Pancreas (tissue), 10 donors: ENCODE data around the gene SORCS2. TPM values are rescaled to one million over a fixed set of nuclear protein-coding genes. Genes with fewer than 3 reads are reported as not detected.

Experiments
- ATAC-seq, 4 donors: fragments of 200-7000 bp; cut with Tn5 transposase; one replicate each; pipeline versions ENCODE4 v1.8.0 to v1.9.1; 2020; ENCODE audit warnings: mild to moderate bottlenecking in 4 of 4, moderate library complexity in 4 of 4
- DNase-seq, 6 donors: peaks; one replicate each; pipeline ENCODE4 v3.0.0-alpha.2; 2020
- FAIRE-seq: peaks from 2 replicates; lab custom pipeline; 2012; peaks lifted over from hg19 to GRCh38; lab: Jason Lieb, UNC
- H3K27ac ChIP-seq, 4 donors: fragments of 200-600 bp; sonication (generic); 1 replicate in 3 of 4; 2 replicates in 1 of 4; pipeline versions ENCODE4 v1.5.0 to v1.8.0; 2020
- H3K27me3 ChIP-seq, 4 donors: fragments of 200-600 bp; one replicate each; pipeline ENCODE4 v1.8.0; 2021
- H3K36me3 ChIP-seq, 3 donors: fragments of 200-600 bp; sonication (generic) in 1 of 3; one replicate each; pipeline versions ENCODE4 v1.5.0 to v1.8.0; 2020 to 2021
- H3K4me1 ChIP-seq, 3 donors: fragments of 200-600 bp; one replicate each; pipeline ENCODE4 v1.8.0; 2021
- H3K4me3 ChIP-seq, 4 donors: fragments of 200-600 bp; sonication (generic) in 2 of 4; one replicate each; pipeline versions ENCODE4 v1.5.0 to v1.8.0; 2020 to 2021
- H3K9me3 ChIP-seq, 4 donors: fragments of 200-600 bp; one replicate each; pipeline ENCODE4 v1.8.0; 2021
- CTCF ChIP-seq, 4 donors: fragments of 200-600 bp; sonication (generic) in 3 of 4; IDR thresholded peaks; one replicate each; pipeline versions ENCODE4 v1.5.0 to v1.8.0; 2021; ENCODE audit warnings: antibody characterized with exemption in 4 of 4
- WGBS, 2 donors: extraction: QIAGEN DNeasy Blood & Tissue Kit; methylation state at CpG; one replicate each; pipeline ENCODE4 v1.1.7; 2013; 5-methylcytosine and 5-hydroxymethylcytosine counted together
- intact Hi-C, 3 donors: fragments of 100-400 bp; cut with DNase I; formaldehyde crosslinking; loops; one replicate each; pipeline versions ENCODE4 v1.11.1 to v1.14.2; 2022
- polyA plus RNA-seq, 2 donors: library from polyadenylated mRNA; stranded (reverse); fragments of 200-250 nt; gene quantifications; one replicate each; pipeline ENCODE4 v1.2.3, GENCODE V29; 2013
- total RNA-seq, 6 donors: library from RNA; stranded (reverse); fragmentation: NEBNext Ultra II Directional in 4 of 6; extraction: Animal tissue kit (Norgen Biotek cat#: 25700) in 4 of 6; gene quantifications; one replicate each; pipeline versions ENCODE4 v1.2.1 to v1.2.4, GENCODE V29; 2021 to 2023
- donor health status: healthy with polysubstance abuse.
- donor health status: DM: no; HTN: no; CAD: no; lungs with moderate emphysema.
- donor health status: DM: no; HTN: no; CAD: no.
- donor health status: control.
- donor health status: control.
- donor health status: Bipolar disorder and iron deficiency.
- donor health status: DM: yes; HTN: yes; CAD: no.
- donor health status: DM: no; HTN: no; CAD: no.
- donor health status: DM: no; HTN: no; CAD: no.
- donor health status: DM: yes; HTN: yes; CAD: no.

SORCS2 gene
- total and polyA plus RNA-seq, 8 donors, result 0.14 to 1.7 (median 0.42) TPM

DNA sequence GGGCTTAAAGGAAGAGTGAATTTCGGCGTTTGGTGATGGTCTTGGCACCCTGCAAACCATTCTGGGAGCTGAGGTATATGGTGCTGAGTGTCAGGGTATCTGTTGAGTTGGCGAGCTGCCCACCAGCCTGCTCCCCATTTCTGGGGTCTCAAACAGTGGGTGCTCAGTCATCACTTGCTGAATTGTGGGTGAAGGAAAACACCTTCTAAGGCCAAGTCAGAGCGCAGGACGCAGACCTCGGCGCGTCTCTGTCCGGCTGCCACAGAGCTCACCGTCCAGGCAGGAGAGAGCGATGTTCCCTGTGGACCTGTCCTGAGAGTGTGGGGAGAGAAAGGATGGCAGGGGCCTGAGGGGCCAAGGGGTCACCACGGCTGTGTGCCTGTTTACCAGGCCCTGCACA is 111.2 kb downstream of the SORCS2 start:
- FAIRE-seq, result no peak

DNA sequence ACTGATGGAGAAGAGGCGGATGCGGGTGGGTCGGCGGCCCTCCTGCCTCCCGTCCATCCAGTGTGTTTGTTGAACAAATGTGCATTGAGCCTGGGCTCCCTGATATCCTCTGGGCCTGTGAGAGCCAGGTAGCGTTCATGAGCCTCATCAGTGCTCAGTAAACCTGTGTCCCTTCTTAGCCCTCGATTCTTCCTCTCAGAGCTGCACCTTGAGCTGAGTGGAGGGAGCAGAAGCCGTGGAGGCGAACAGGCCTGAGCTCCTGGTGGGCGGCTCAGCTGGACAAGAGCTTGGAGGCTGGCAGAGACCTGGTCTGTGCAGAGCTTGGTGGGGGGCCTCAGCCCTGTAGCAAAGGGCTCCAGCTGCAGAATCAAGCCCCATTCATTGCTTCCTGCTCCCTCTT is 112.1 kb downstream of the SORCS2 start:
- peaks cover 0 to 4% (median 0%) of the 10 kb centered on the region in 4 donors for H3K27me3 ChIP-seq
- no peaks in the 10 kb centered on the region for H3K36me3 ChIP-seq
- TF ChIP-seq CTCF (IDR thresholded peaks at IDR 0.05), result no peak
- H3K9me3 ChIP-seq, result no peaks in the 10 kb centered on the region
- WGBS, 2 donors, result 70 to 75% methylated on average over 10 of the region's 10 CpGs
- ATAC-seq (no peak), FAIRE-seq (no peak), DNase-seq (no peak)
- intact Hi-C loops, result no loop called here
- H3K4me3 ChIP-seq, result no peak overlapping the region
- H3K27ac ChIP-seq, result no peak overlapping the region
- no peaks in the 10 kb centered on the region for H3K4me1 ChIP-seq

More for the DNA sequence above, 111.2 kb downstream of the SORCS2 start:
- DNase-seq (no peak), ATAC-seq (no peak)
- intact Hi-C loops, result no loop called here
- Histone ChIP-seq H3K4me1 (no peaks in the 10 kb centered on the region), H3K9me3 (no peaks in the 10 kb centered on the region), H3K27ac (no peak overlapping the region), H3K36me3 (no peaks in the 10 kb centered on the region), H3K27me3 (peaks cover 0 to 4% (median 0%) of the 10 kb centered on the region in 4 donors), H3K4me3 (no peak overlapping the region)
- 76 to 79% methylated on average over 12 of the region's 12 CpGs for WGBS, 2 donors
- TF ChIP-seq CTCF (IDR thresholded peaks at IDR 0.05), result no peak

- no peak for TF ChIP-seq CTCF (IDR thresholded peaks at IDR 0.05)
- H3K4me1 ChIP-seq, result no peaks in the 10 kb centered on the region
- intact Hi-C loops, result no loop called here
- WGBS, 2 donors, result 51% methylated on average over 22 of the region's 22 CpGs
- ATAC-seq (no peak), DNase-seq (peak in 1 of 6 donors; percentile 55), FAIRE-seq (no peak)
- H3K36me3 ChIP-seq, result no peaks in the 10 kb centered on the region
- peaks cover 0 to 4% (median 0%) of the 10 kb centered on the region in 4 donors for H3K27me3 ChIP-seq
- H3K9me3 ChIP-seq, result no peaks in the 10 kb centered on the region
- H3K4me3 ChIP-seq, result no peak overlapping the region
- H3K27ac ChIP-seq, result no peak overlapping the region
Observed at GRCh38 chr4:7306021-7306965, 114.0 kb downstream of the SORCS2 start.

DNA sequence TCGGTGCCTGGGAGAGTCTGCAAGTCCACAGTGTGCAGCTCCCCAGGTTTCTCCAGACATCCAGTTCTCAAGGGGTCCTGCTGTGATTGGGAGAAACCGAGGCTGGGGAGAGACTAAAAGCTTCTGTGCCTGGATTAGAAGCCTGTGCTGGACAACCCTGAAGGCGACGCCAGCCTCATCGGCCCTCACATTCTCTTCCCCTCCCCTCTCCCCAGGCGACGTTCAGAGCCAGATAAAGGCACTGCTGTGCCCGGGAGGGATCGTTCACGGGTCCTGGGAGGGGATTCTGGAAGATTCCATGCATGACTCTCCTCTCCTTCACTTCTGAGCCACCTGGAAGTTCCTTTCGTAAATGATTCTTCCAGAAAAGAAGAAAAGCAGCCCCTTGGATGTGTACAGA is 114.6 kb downstream of the SORCS2 start:
- WGBS, 2 donors, result 25 to 35% methylated on average over 11 of the region's 11 CpGs
- FAIRE-seq, result no peak
- DNase-seq, result no peak
- Histone ChIP-seq H3K27me3 (peaks cover 0 to 4% (median 0%) of the 10 kb centered on the region in 4 donors), H3K4me3 (no peak overlapping the region), H3K9me3 (no peaks in the 10 kb centered on the region), H3K4me1 (no peaks in the 10 kb centered on the region), H3K36me3 (no peaks in the 10 kb centered on the region), H3K27ac (no peak overlapping the region)
- intact Hi-C loops, result no loop called here
- TF ChIP-seq CTCF (IDR thresholded peaks at IDR 0.05), result no peak
- ATAC-seq, result no peak
